H1 (cell line): ENCODE measurements around the gene RRM1. TPM values are rescaled to one million over a fixed set of nuclear protein-coding genes. Genes with fewer than 3 reads are reported as not detected.

ENCODE experiments used
- ATF3 ChIP-seq: IDR thresholded peaks from 2 replicates; pipeline ENCODE4 v1.6.1; 2011; ENCODE audit warnings: low read depth, mild to moderate bottlenecking, low read length; ENCODE audit not compliant: insufficient read depth
- CEBPB ChIP-seq: IDR thresholded peaks from 2 replicates; pipeline ENCODE4 v1.6.1; 2012; ENCODE audit warnings: low read depth, low read length
- CHD7 ChIP-seq: fragments of 300-600 bp; sonication (generic); IDR thresholded peaks from 2 replicates; pipeline ENCODE4 v1.7.1; 2012; ENCODE audit warnings: low read length, moderate library complexity, mild to moderate bottlenecking, inconsistent platforms; ENCODE audit not compliant: insufficient replicate concordance
- CTBP2 ChIP-seq: IDR thresholded peaks from 2 replicates; pipeline ENCODE4 v1.7.0; 2011; ENCODE audit warnings: borderline replicate concordance, mild to moderate bottlenecking, moderate library complexity, mixed read lengths, low read length; ENCODE audit not compliant: insufficient read depth, insufficient read length
- HDAC2 ChIP-seq, 2 experiments: fragments of 300-600 bp in 1 of 2; sonication (generic) in 1 of 2; IDR thresholded peaks; 2 replicates each; pipeline ENCODE4 v1.6.1; 2011 to 2012; ENCODE audit warnings: low read depth in 2 of 2, low read length in 2 of 2, mild to moderate bottlenecking in 2 of 2, moderate library complexity in 2 of 2, borderline replicate concordance in 1 of 2, inconsistent platforms in 1 of 2
- KDM1A ChIP-seq: fragments of 200-600, 300-600 bp; sonication (generic); IDR thresholded peaks from 2 replicates; pipeline ENCODE4 v1.7.1; 2016; ENCODE audit warnings: mild to moderate bottlenecking, low read length, borderline replicate concordance
- RAD21 ChIP-seq, 2 experiments: IDR thresholded peaks in 1 of 2; conservative IDR thresholded peaks in 1 of 2; 2 replicates each; pipeline ENCODE4 v1.6.1; 2011; ENCODE audit warnings: low read depth in 2 of 2, low read length in 2 of 2, improper control_type of control experiment in 1 of 2, inconsistent platforms in 1 of 2, mild to moderate bottlenecking in 1 of 2, moderate library complexity in 1 of 2
- RBBP5 ChIP-seq: IDR thresholded peaks from 2 replicates; pipeline ENCODE4 v1.7.1; 2012; ENCODE audit warnings: low read depth, mild to moderate bottlenecking, inconsistent platforms, low read length, moderate library complexity, borderline replicate concordance
- TAF7 ChIP-seq: optimal IDR thresholded peaks from 2 replicates; pipeline ENCODE3; 2011; ENCODE audit warnings: low read depth, mild to moderate bottlenecking, inconsistent platforms, low read length, moderate library complexity, borderline replicate concordance
- ZNF274 ChIP-seq: IDR thresholded peaks from 2 replicates; pipeline ENCODE4 v1.7.0; 2012; ENCODE audit warnings: low read length, borderline replicate concordance; ENCODE audit errors: extremely low read depth
- polyA plus RNA-seq, 7 experiments: library from polyadenylated mRNA; depleted of rRNA in 3 of 7; stranded (reverse) in 5 of 7; unstranded in 2 of 7; fragments of >200 nt in 5 of 7; fragments of 200-250 nt in 2 of 7; gene quantifications; 1 replicate in 5 of 7; 2 replicates in 1 of 7; 4 replicates in 1 of 7; pipeline versions ENCODE4 v1.2.1 to v1.2.3, GENCODE V29; 2011 to 2013; ENCODE audit warnings: missing spikeins in 2 of 7, mixed read lengths in 2 of 7
- total RNA-seq: library from RNA; stranded (reverse); fragmentation: NEBNext Ultra II Directional; extraction: Animal tissue kit (Norgen Biotek cat#: 25700); gene quantifications from 2 replicates; pipeline ENCODE4 v1.2.1, GENCODE V29; 2021

The RRM1 gene
- total and polyA plus RNA-seq, 2 of the 8 experiments (the other 6 are each of a cell fraction or from before 2014, with no cell fraction given): 63.6 to 126 TPM

GRCh38 chr11:4068962-4069361 is 25.6 kb upstream of the RRM1 start (continued):
- TF ChIP-seq CHD7 (no peak), RBBP5 (no peak), RAD21 (IDR thresholded peaks at IDR 0.05 in 1 of 2, conservative IDR thresholded peaks at IDR 0.05 in 1 of 2; ENCODE audit: low read depth in 2 of 2, low read length in 2 of 2) (no peak), ZNF274 (no peak), CEBPB (no peak), KDM1A (no peak), HDAC2 (IDR thresholded peaks at IDR 0.05; ENCODE audit: borderline replicate concordance in 1 of 2, low read depth in 2 of 2, low read length in 2 of 2) (no peak), ATF3 (no peak), TAF7 (no peak), CTBP2 (no peak)
